PC-9 (cell line): ENCODE data around the gene ARMCX1. TPM values are rescaled to one million over a fixed set of nuclear protein-coding genes. Genes with fewer than 3 reads are reported as not detected.
A peak's percentile ranks its signal among the peaks of the same experiment; 100 is the strongest.

Source experiments
- BruUV-seq: library from RNA; stranded (reverse); fragments of 400-500 nt; replicated peaks from 2 replicates; lab custom pipeline; 2021; lab: Mats Ljungman, UMichigan
- CTCF ChIA-PET: fragments of 300-600 bp; sonication (Branson Sonifier 250); formaldehyde crosslinking; loops from one replicate; lab custom pipeline; 2022; ENCODE audit warnings: antibody characterized with exemption; lab: Charles Lee
- POLR2A ChIA-PET: fragments of 300-600 bp; sonication (Branson Sonifier 250); formaldehyde crosslinking; loops from one replicate; lab custom pipeline; 2022; ENCODE audit warnings: antibody characterized with exemption; ENCODE audit not compliant: unreplicated experiment; lab: Charles Lee
- DNase-seq, 2 experiments: peaks; one replicate each; pipeline versions ENCODE4 v3.0.0 to v3.0.0-alpha.2; 2015 to 2022; ENCODE audit warnings: mixed read lengths in 1 of 2
- H2AFZ ChIP-seq: fragments of 200-600 bp; sonication (generic); 2 replicates; pipeline ENCODE4 v1.8.1; 2017; ENCODE audit warnings: antibody characterized with exemption
- H3F3A ChIP-seq: fragments of 200-600 bp; sonication (generic); 2 replicates; pipeline ENCODE4 v1.8.1; 2017; ENCODE audit warnings: antibody characterized with exemption, mild to moderate bottlenecking, low read depth; ENCODE audit not compliant: insufficient read depth
- H3K27ac ChIP-seq: fragments of 200-600 bp; sonication (generic); 2 replicates; pipeline ENCODE4 v1.6.1; 2016; ENCODE audit warnings: mixed run types
- H3K27me3 ChIP-seq: fragments of 200-600 bp; sonication (generic); 2 replicates; pipeline ENCODE4 v1.6.1; 2016; ENCODE audit warnings: low read depth, mixed run types; ENCODE audit not compliant: insufficient read depth
- H3K36me3 ChIP-seq: fragments of 200-600 bp; sonication (generic); 2 replicates; pipeline ENCODE4 v1.6.1; 2016; ENCODE audit warnings: low read depth, mixed run types
- H3K4me1 ChIP-seq: fragments of 200-600 bp; sonication (generic); replicated peaks from 2 replicates; pipeline ENCODE4 v1.6.1; 2016; ENCODE audit warnings: mixed run types; ENCODE audit not compliant: insufficient read depth
- H3K4me2 ChIP-seq: fragments of 200-600 bp; sonication (generic); 2 replicates; pipeline ENCODE4 v1.6.1; 2017; ENCODE audit warnings: mixed run types
- H3K4me3 ChIP-seq: fragments of 200-600 bp; sonication (generic); 2 replicates; pipeline ENCODE4 v1.6.1; 2016; ENCODE audit warnings: mixed run types
- H3K79me2 ChIP-seq: fragments of 200-600 bp; sonication (generic); 2 replicates; pipeline ENCODE4 v1.6.1; 2017; ENCODE audit warnings: low read depth, mixed run types
- H3K9me2 ChIP-seq: fragments of 200-600 bp; sonication (generic); 2 replicates; pipeline ENCODE4 v1.8.1; 2017; ENCODE audit warnings: mild to moderate bottlenecking; ENCODE audit not compliant: insufficient read depth
- H3K9me3 ChIP-seq: fragments of 200-600 bp; sonication (generic); 2 replicates; pipeline ENCODE4 v1.8.1; 2016; ENCODE audit warnings: low read depth; ENCODE audit not compliant: insufficient read depth
- H4K20me1 ChIP-seq: fragments of 200-600 bp; sonication (generic); 2 replicates; pipeline ENCODE4 v1.8.1; 2017; ENCODE audit not compliant: insufficient read depth
- CTCF ChIP-seq: fragments of 200-600 bp; sonication (generic); conservative IDR thresholded peaks from 2 replicates; pipeline ENCODE4 v1.6.1; 2017; ENCODE audit warnings: mixed run types, antibody characterized with exemption, mild to moderate bottlenecking, moderate library complexity
- EZH2 ChIP-seq: fragments of 200-600 bp; sonication (generic); IDR thresholded peaks from 2 replicates; pipeline ENCODE4 v1.8.0; 2017; ENCODE audit warnings: antibody characterized with exemption, low read depth
- intact Hi-C: fragments of 100-400 bp; cut with micrococcal nuclease; formaldehyde crosslinking; loops from one replicate; pipeline ENCODE4 v1.10.0; 2022; ENCODE audit not compliant: unreplicated experiment
- total RNA-seq: library from RNA; stranded (reverse); gene quantifications from 2 replicates; pipeline ENCODE4 v1.2.3, GENCODE V29; 2021

Gene ARMCX1
- total RNA-seq, 1 experiment from 2014 or later = 0.15 TPM

GRCh38 chrX:101551380-101551767 lies 1.0 kb downstream of the ARMCX1 start:
- CTCF ChIA-PET = no interaction called here
- no peaks in the 10 kb centered on the region for H3K27me3 ChIP-seq
- no TSS peak for BruUV-seq
- TF ChIP-seq CTCF = no peak
- TF ChIP-seq EZH2 = no peak
- H3K27ac ChIP-seq = no peak overlapping the region
- intact Hi-C loops = no loop called here
- no peaks in the 10 kb centered on the region for H3K79me2 ChIP-seq
- DNase-seq = no peak
- H3F3A ChIP-seq = no peaks in the 10 kb centered on the region
- no peak overlapping the region for H3K4me3 ChIP-seq
- H3K9me2 ChIP-seq = no peaks in the 10 kb centered on the region
- H4K20me1 ChIP-seq = no peaks in the 10 kb centered on the region
- no peak overlapping the region for H2AFZ ChIP-seq
- H3K4me1 ChIP-seq = no peaks in the 10 kb centered on the region
- H3K9me3 ChIP-seq = no peaks in the 10 kb centered on the region
- no peaks in the 10 kb centered on the region for H3K36me3 ChIP-seq
- peak overlapping the region; percentile 69; the same call in 1 of the 2 replicates for H3K4me2 ChIP-seq
- POLR2A ChIA-PET = no interaction called here

- ChIA-PET CTCF (no interaction called here), POLR2A (no interaction called here)
- H3K27ac ChIP-seq = no peak overlapping the region
- H3K4me3 ChIP-seq = no peak overlapping the region
- no peak overlapping the region for H3K4me2 ChIP-seq
- H3K79me2 ChIP-seq = no peaks in the 10 kb centered on the region
- no peaks in the 10 kb centered on the region for H4K20me1 ChIP-seq
- no peaks in the 10 kb centered on the region for H3K36me3 ChIP-seq
- H2AFZ ChIP-seq = no peak overlapping the region
- H3K27me3 ChIP-seq = no peaks in the 10 kb centered on the region
- H3K9me2 ChIP-seq = no peaks in the 10 kb centered on the region
- H3F3A ChIP-seq = no peaks in the 10 kb centered on the region
- BruUV-seq = no TSS peak
- H3K9me3 ChIP-seq = no peaks in the 10 kb centered on the region
- DNase-seq = no peak
- TF ChIP-seq EZH2 = no peak
- TF ChIP-seq CTCF = no peak
- H3K4me1 ChIP-seq = no peaks in the 10 kb centered on the region
- intact Hi-C loops = no loop called here
Measured at GRCh38 chrX:101552714-101553113, 2.4 kb downstream of the ARMCX1 start.

GRCh38 chrX:101564651-101565050 lies 14.3 kb downstream of the ARMCX1 start:
- no TSS peak for BruUV-seq
- no peaks in the 10 kb centered on the region for H4K20me1 ChIP-seq
- H3K9me3 ChIP-seq = no peaks in the 10 kb centered on the region
- H3K9me2 ChIP-seq = no peaks in the 10 kb centered on the region
- H3K4me3 ChIP-seq = no peak overlapping the region
- DNase-seq = no peak
- POLR2A ChIA-PET = no interaction called here
- H3K4me2 ChIP-seq = no peak overlapping the region
- no peak overlapping the region for H3K27ac ChIP-seq
- TF ChIP-seq CTCF = no peak
- no peak for TF ChIP-seq EZH2
- CTCF ChIA-PET = no interaction called here
- intact Hi-C loops = no loop called here
- no peaks in the 10 kb centered on the region for H3K36me3 ChIP-seq
- peaks cover 4% of the 10 kb centered on the region; the same call in 1 of the 2 replicates for H3K4me1 ChIP-seq
- H2AFZ ChIP-seq = no peak overlapping the region
- H3K27me3 ChIP-seq = no peaks in the 10 kb centered on the region
- no peaks in the 10 kb centered on the region for H3F3A ChIP-seq
- H3K79me2 ChIP-seq = no peaks in the 10 kb centered on the region
